Mucosa of stomach (tissue), 1 donor: ENCODE data around the gene SLC4A7.
A peak's percentile ranks its signal among the peaks of the same experiment; 100 is the strongest.

Experiments used
- H3K27me3 ChIP-seq: one replicate; pipeline ENCODE4 v1.7.0; 2013; ENCODE audit warnings: mild to moderate bottlenecking, low read length; ENCODE audit not compliant: control insufficient read depth, insufficient read depth
- H3K36me3 ChIP-seq: one replicate; pipeline ENCODE4 v1.7.0; 2013; ENCODE audit warnings: low read length; ENCODE audit not compliant: control insufficient read depth, insufficient read depth
- H3K4me1 ChIP-seq: one replicate; pipeline ENCODE4 v1.7.0; 2013; ENCODE audit warnings: mild to moderate bottlenecking, low read length; ENCODE audit not compliant: control insufficient read depth, insufficient read depth
- H3K4me3 ChIP-seq: one replicate; pipeline ENCODE4 v1.7.0; 2013; ENCODE audit warnings: low read length
- H3K9ac ChIP-seq: one replicate; pipeline ENCODE4 v1.7.0; 2013; ENCODE audit warnings: mild to moderate bottlenecking, low read length, moderate library complexity
- H3K9me3 ChIP-seq: one replicate; pipeline ENCODE4 v1.7.0; 2013; ENCODE audit warnings: mild to moderate bottlenecking, low read length, moderate library complexity; ENCODE audit not compliant: control insufficient read depth
- donor health status: Pancreatic carcinoma.

The SLC4A7 gene

GRCh38 chr3:27368831-27369607 lies 115.2 kb downstream of the SLC4A7 start, which contains the start of gene NEK10:
Gene NEK10 (minus strand): TSS chr3:27369383. CDS start chr3:27352882, 16,501 bp downstream.
- Histone ChIP-seq H3K9me3 (no peaks in the 10 kb centered on the region), H3K27me3 (no peaks in the 10 kb centered on the region), H3K9ac (peak within 1 kb of the TSS; percentile 58), H3K4me3 (peak within 1 kb of the TSS; percentile 76), H3K4me1 (peaks cover 3% of the 10 kb centered on the region), H3K36me3 (no peaks in the 10 kb centered on the region)

DNA sequence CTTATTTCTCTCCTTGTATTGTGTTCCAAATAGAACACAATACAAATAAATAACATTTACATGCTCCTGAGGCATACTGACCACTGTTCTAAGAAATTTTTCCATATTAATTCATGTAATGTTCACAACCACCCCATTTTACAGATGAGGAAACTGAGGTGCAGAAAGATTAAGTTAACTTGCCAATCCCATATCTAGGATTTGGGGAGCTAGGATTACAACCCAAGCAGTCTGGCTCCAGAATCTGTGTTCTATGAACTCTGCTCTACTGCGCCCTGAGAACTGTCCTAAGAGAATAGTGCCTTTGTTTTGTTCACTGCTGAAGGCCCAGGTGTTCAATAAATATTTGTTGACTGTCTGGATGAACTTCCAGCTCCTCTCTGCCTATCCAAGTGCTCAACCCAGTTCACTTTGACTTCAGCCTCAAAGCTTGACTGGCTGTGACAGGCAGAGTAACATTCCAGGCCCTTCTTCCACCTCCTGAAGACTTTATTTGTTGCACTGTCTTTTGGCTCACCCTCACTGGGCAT lies 118.1 kb downstream of the SLC4A7 start:
- Histone ChIP-seq H3K4me1 (peaks cover 3% of the 10 kb centered on the region), H3K36me3 (no peaks in the 10 kb centered on the region), H3K9ac (no peak overlapping the region), H3K4me3 (no peak overlapping the region), H3K27me3 (no peaks in the 10 kb centered on the region), H3K9me3 (no peaks in the 10 kb centered on the region)

GRCh38 chr3:27360113-27361078 lies 123.8 kb downstream of the SLC4A7 start:
- no peaks in the 10 kb centered on the region for H3K27me3 ChIP-seq
- H3K4me3 ChIP-seq, result no peak overlapping the region
- H3K9me3 ChIP-seq, result no peaks in the 10 kb centered on the region
- H3K4me1 ChIP-seq, result peaks cover 20% of the 10 kb centered on the region
- H3K36me3 ChIP-seq, result no peaks in the 10 kb centered on the region
- H3K9ac ChIP-seq, result no peak overlapping the region

- no peaks in the 10 kb centered on the region for H3K27me3 ChIP-seq
- no peak overlapping the region for H3K4me3 ChIP-seq
- H3K9ac ChIP-seq, result no peak overlapping the region
- no peaks in the 10 kb centered on the region for H3K36me3 ChIP-seq
- no peaks in the 10 kb centered on the region for H3K9me3 ChIP-seq
- peaks cover 20% of the 10 kb centered on the region for H3K4me1 ChIP-seq
Measured at GRCh38 chr3:27358372-27358771, 125.8 kb downstream of the SLC4A7 start.

- Histone ChIP-seq H3K36me3 (no peaks in the 10 kb centered on the region), H3K9me3 (no peaks in the 10 kb centered on the region), H3K27me3 (no peaks in the 10 kb centered on the region), H3K4me1 (peaks cover 20% of the 10 kb centered on the region), H3K4me3 (no peak overlapping the region), H3K9ac (no peak overlapping the region)
Measured at GRCh38 chr3:27357665-27358258, 126.4 kb downstream of the SLC4A7 start.

- H3K4me3 ChIP-seq, result no peak overlapping the region
- no peak overlapping the region for H3K9ac ChIP-seq
- no peaks in the 10 kb centered on the region for H3K9me3 ChIP-seq
- peaks cover 20% of the 10 kb centered on the region for H3K4me1 ChIP-seq
- H3K27me3 ChIP-seq, result no peaks in the 10 kb centered on the region
- no peaks in the 10 kb centered on the region for H3K36me3 ChIP-seq
Measured at GRCh38 chr3:27356976-27357375, 127.2 kb downstream of the SLC4A7 start.

DNA sequence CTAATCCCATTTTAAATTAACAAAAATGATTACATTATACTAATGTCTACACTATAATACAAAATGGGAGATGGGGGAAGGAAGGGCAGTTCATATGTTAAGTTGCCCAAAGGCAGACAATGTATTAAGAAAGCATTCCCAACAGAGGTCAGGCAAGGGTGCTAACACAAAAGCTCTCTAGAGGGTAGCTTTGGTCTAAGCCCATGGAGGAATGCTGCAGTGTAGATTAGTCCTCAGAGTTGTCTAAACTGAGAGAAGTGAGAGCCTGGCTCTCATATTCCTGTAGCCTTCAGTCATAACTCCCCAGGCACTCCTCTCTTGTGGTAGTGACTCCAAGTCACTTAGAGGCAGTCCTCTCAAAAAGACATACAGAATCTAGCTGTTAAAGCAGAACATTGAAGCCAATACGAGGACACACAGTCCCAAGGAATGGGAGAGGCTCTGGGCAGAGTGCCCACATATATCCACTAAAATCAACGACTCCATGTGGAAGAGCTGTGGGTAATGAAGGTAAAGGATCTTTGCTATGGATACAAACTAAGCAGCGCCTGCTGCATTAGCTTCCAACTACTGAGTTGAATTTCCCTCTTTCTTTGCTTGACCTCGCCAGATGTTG lies 129.5 kb downstream of the SLC4A7 start:
- H3K4me1 ChIP-seq, result peaks cover 6% of the 10 kb centered on the region
- H3K4me3 ChIP-seq, result no peak overlapping the region
- no peak overlapping the region for H3K9ac ChIP-seq
- no peaks in the 10 kb centered on the region for H3K9me3 ChIP-seq
- H3K27me3 ChIP-seq, result no peaks in the 10 kb centered on the region
- H3K36me3 ChIP-seq, result no peaks in the 10 kb centered on the region

- Histone ChIP-seq H3K9ac (no peak overlapping the region), H3K4me3 (no peak overlapping the region), H3K4me1 (peaks cover 6% of the 10 kb centered on the region), H3K36me3 (no peaks in the 10 kb centered on the region), H3K27me3 (no peaks in the 10 kb centered on the region), H3K9me3 (no peaks in the 10 kb centered on the region)
Measured at GRCh38 chr3:27354161-27354560, 130.0 kb downstream of the SLC4A7 start.

- Histone ChIP-seq H3K27me3 (no peaks in the 10 kb centered on the region), H3K9me3 (no peaks in the 10 kb centered on the region), H3K36me3 (no peaks in the 10 kb centered on the region), H3K4me3 (no peak overlapping the region), H3K9ac (no peak overlapping the region), H3K4me1 (peaks cover under 1% of the 10 kb centered on the region)
Measured at GRCh38 chr3:27353221-27353620, 131.0 kb downstream of the SLC4A7 start.

DNA sequence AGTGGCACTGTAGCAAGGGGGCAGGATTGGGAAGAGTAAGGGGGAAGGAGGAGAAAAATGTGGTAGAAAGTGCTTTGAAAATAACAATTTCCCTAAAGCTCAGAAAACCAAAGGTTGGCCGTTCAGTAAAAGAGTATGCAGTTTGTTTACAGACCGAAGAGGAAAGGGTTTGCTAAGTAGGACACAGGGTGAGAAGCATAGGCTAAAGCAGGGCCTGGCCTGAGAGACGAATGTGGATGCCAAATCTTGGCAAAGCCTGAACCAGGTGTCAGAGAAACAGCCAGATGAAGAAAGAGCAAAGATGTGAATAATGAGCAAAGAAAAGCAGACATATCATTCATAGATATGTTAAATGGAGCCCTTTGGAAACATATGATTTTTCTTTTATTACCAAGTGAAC lies 132.1 kb downstream of the SLC4A7 start:
- Histone ChIP-seq H3K36me3 (no peaks in the 10 kb centered on the region), H3K4me1 (no peaks in the 10 kb centered on the region), H3K9me3 (no peaks in the 10 kb centered on the region), H3K27me3 (no peaks in the 10 kb centered on the region), H3K9ac (no peak overlapping the region), H3K4me3 (no peak overlapping the region)

DNA sequence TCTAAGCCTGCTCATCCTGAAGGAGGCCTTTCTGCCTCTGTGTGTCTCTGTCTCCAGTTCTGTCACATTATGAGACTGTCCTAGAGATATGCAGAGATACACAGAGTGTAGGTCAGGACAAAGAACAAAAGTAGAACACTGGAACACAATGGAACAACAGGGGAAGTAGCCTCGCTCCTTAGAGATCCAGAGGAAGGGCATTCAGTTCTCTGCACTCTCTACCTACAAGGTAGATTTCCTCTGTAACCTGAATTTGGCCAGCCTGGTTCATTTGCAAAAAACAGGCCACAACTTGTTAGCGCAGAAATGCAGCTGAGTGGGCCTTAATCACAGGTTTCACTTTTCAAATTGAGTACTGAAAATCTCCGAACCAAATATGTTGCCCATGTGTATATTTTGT lies 134.4 kb downstream of the SLC4A7 start:
- peaks cover 6% of the 10 kb centered on the region for H3K4me1 ChIP-seq
- H3K9ac ChIP-seq, result no peak overlapping the region

More for the DNA sequence above, 134.4 kb downstream of the SLC4A7 start:
- no peaks in the 10 kb centered on the region for H3K27me3 ChIP-seq
- H3K36me3 ChIP-seq, result no peaks in the 10 kb centered on the region
- no peaks in the 10 kb centered on the region for H3K9me3 ChIP-seq
- H3K4me3 ChIP-seq, result no peak overlapping the region
